Epithelial cell of proximal tubule (primary cell): ENCODE measurements around the gene LBH. TPM values are rescaled to one million over a fixed set of nuclear protein-coding genes. Genes with fewer than 3 reads are reported as not detected.
A peak's percentile ranks its signal among the peaks of the same experiment; 100 is the strongest.

Experiments used
- DNase-seq: peaks from one replicate; pipeline ENCODE4 v3.0.0-alpha.2; 2011; ENCODE audit warnings: low read depth
- H3K4me3 ChIP-seq: 2 replicates; pipeline ENCODE4 v1.5.1; 2011; ENCODE audit warnings: low read depth, mild to moderate bottlenecking, low read length
- CTCF ChIP-seq: conservative IDR thresholded peaks from 2 replicates; pipeline ENCODE4 v1.5.1; 2012; ENCODE audit warnings: low read depth, mild to moderate bottlenecking, low read length
- total RNA-seq: library from RNA; depleted of rRNA; stranded (reverse); fragments of >200 nt; gene quantifications from 2 replicates; pipeline ENCODE4 v1.2.3, GENCODE V29; 2015

Gene LBH
- total RNA-seq, 1 donor from 2014 or later: 18.0 TPM

GRCh38 chr2:30230497-30231211 lies 680 bp upstream of the LBH start:
- H3K4me3 ChIP-seq: peak overlapping the region; percentile 65
- peak; percentile 9 for TF ChIP-seq CTCF
- DNase-seq: no peak

GRCh38 chr2:30231996-30232800 lies 864 bp downstream of the LBH start:
- DNase-seq: no peak
- no peak for TF ChIP-seq CTCF

GRCh38 chr2:30232801-30233130 lies 1.4 kb downstream of the LBH start:
- DNase-seq: no peak
- no peak for TF ChIP-seq CTCF
- peak overlapping the region; percentile 65 for H3K4me3 ChIP-seq

More at GRCh38 chr2:30231996-30232800, 864 bp downstream of the LBH start:
- H3K4me3 ChIP-seq: peak overlapping the region; percentile 65

- peak overlapping the region; percentile 65 for H3K4me3 ChIP-seq
- DNase-seq: no peak
- no peak for TF ChIP-seq CTCF
Observed at GRCh38 chr2:30233271-30234009, 2.1 kb downstream of the LBH start.

- DNase-seq: peak; percentile 92
- no peak for TF ChIP-seq CTCF
- peak overlapping the region; percentile 12 for H3K4me3 ChIP-seq
Observed at GRCh38 chr2:30234180-30234971, 3.0 kb downstream of the LBH start.

- DNase-seq: no peak
- H3K4me3 ChIP-seq: no peak overlapping the region
- no peak for TF ChIP-seq CTCF
Observed at GRCh38 chr2:30235008-30235655, 3.8 kb downstream of the LBH start.
